GM19438 (cell line): ENCODE results near the gene PUS1.
"Not testable (repeated sequence)": the region's sequence is repeated elsewhere in the genome, so short reads cannot be mapped to it uniquely, and the experiment has no call there.

Source experiments
- ATAC-seq: cut with Tn5 transposase; IDR thresholded peaks from one replicate; pipeline ENCODE4 v1.9.1; 2021; ENCODE audit warnings: low read depth; ENCODE audit not compliant: unreplicated experiment

PUS1 gene

DNA sequence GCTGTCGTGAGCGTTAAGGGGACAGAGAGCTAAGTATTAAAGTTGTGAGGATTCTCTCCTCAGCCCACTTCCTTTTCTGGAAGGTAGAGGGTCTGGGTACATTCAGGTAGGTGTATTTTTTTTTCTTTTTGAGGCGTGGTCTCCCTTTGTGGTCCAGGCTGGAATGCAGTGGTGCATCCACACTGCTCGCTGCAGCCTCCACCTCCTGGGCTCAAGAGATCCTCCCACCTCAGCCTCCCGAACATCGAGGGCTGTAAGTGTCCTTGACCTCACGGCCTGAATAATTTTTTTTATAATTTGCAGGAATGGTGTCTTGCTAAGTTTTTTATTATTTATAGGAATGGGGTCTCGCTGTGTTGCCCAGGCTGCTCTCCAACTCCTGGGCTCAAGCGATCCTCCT is 1.4 kb downstream of the PUS1 start:
- ATAC-seq, result no peak

DNA sequence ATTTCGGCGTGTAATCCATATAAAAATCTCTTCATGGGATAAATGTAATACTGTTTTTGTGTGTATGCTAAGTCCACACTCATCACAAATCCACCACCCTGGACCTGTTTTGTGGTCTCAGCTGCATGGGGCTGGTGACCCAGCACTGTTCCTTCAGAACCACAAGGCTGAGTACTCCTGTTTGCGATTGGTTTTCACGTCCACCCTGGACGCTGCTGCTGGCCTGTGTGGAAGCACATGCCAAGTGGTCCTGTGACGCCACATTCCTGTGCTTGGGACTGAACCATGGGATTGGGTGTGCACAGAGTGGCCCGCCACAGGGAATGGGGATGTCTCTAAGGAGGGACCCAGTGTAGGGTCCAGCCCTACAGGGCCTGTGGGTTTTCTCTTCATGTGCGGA is 4.3 kb downstream of the PUS1 start:
- no peak for ATAC-seq

DNA sequence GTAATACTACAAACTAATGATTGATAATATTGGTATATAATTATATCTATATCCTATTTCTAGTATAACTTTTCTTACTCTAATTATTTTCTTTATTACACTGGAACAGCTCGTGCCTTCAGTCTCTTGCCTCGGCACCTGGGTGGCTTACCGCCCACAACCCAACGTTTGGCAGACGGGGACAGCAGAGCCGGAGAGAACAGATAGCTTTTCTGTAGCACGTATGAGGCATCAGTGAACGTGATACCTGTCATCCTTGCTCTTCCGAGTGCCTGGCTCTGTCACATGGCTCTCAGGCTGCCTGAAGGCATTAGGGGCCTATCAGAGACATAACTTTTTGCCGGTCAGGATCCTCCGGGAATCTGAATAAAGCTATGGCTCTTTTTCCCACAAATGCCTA is 5.5 kb downstream of the PUS1 start:
- ATAC-seq, result no peak

DNA sequence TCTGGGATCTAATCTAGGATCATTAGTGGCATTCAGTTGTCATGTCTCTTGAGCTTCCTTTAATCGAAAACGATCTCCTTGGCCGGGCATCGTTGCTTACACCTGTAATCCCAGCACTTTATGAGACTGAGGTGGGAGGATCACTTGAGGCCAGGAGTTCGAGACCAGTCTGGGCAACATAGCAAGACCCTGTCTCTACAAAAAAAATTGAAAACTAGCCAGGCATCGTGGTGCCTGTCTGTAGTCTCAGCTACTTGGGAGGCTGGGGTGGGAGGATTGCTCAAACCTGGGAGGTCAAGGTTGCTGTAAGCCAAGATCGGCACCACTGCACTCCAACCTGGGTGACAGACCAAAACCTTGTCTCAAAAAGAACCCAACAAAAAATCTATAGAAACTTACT is 9.0 kb downstream of the PUS1 start:
- ATAC-seq, result no peak

DNA sequence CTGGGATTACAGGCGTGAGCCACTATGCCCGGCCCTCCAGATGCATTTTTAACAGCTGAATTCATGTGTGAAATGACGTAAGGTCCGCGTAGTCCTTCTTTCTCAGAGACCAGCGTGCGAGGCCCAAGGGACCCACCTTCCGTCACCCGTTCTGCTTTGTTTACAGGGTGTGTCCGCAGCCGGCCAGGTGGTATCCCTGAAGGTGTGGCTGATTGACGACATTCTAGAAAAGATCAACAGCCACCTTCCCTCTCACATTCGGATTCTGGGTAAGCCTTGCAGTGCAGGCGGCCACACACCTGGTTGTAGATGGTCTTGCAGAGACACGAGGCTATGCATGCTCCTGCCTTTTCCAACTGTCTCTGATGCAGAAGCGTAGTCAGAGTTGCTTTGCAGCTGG is 9.9 kb downstream of the PUS1 start:
- ATAC-seq, result no peak

DNA sequence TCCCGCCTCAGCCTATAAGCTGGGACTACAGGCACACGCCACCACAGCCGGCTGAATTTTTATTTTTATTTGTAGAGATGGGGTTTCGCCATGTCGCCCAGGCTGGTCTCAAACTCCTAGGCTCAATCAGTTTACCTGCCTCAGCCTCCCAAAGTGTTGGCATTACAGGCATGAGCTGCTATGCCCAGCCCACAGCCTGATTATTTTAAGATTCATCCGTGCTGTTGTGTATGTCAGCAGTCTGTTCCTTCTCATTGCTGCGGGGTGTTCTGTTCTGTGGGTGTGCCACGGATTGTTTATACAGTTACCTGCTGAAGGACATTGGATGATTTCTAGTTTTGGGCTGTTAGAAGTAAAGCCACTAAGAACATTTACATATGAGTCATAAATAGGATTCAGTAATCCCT is 11.1 kb downstream of the PUS1 start:
- no peak for ATAC-seq

DNA sequence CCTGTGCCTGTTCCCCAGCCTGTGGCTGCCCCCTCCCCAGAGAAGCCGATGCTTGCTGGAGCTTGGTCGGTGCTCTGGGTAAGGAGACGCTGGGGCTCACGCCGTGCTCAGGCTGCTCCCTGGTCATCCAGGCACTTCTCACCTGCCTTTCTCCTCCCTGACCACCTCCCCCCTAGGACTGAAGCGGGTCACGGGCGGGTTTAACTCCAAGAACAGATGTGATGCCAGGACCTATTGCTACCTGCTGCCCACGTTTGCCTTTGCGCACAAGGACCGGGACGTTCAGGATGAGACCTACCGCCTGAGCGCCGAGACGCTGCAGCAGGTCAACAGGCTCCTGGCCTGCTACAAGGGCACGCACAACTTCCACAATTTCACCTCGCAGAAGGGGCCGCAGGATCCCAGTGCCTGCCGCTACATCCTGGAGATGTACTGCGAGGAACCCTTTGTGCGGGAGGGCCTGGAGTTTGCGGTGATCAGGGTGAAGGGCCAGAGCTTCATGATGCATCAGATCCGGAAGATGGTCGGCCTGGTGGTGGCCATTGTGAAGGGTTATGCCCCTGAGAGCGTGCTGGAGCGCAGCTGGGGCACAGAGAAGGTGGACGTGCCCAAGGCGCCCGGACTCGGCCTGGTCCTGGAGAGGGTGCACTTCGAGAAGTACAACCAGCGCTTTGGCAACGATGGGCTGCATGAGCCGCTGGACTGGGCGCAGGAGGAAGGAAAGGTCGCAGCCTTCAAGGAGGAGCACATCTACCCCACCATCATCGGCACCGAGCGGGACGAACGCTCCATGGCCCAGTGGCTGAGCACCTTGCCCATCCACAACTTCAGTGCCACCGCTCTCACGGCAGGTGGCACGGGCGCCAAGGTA is 12.3 kb downstream of the PUS1 start:
- ATAC-seq, result no peak

DNA sequence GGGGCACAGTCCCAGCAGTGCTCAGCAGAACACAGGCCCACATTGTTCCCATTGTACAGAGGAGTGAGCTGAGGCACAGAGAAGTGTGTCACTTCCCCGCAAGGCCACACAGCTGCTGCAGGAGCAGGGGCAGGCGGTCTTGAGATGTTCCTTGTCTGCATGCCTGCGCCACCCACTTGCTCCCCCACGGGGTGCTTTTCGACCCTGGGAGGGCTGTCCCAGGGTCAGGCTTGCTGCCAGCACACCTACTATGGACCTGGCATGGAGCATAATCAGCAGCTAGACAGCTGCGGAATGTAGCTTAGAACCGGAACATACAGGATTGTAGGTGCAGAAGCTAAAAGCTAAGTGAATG is 12.9 kb downstream of the PUS1 start:
- ATAC-seq, result no peak

DNA sequence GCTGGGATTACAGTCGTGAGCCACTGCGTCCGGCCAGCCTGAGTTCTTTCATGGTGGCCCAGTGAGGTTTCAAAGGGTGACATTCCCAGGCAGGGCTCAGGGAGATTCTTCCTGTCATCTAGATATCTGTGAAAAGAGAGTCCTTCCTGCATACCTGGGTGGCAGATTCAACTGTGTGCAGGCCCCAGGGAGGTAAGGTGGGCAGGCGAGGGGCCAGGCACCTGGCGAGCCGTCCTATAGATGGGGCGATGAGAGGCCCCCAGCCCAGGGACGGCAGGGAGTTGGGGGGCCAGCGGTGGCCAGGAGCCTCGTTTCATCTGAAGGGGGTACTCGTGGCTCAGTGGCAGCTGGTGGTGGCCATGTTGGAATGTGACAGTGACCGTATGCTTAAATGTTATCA is 13.6 kb downstream of the PUS1 start:
- no peak for ATAC-seq

DNA sequence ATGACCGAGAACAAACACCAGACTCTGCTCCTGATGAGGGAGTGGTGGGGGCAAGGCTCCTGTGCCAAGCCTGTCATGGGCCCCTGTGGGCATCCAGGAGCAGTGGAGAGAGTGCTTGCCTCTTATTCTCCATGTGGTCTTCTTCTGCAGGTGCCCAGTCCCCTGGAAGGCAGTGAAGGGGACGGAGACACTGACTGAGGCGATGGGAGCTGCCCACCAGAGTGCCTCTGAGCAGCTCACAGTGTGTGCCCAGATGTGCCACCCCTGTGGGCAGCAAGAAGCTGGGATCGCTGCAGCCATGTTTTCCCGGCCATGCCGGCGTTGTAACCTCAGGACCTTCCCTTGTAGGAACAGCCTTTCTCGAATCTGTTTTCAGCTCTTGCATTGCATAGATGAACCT is 14.3 kb downstream of the PUS1 start:
- ATAC-seq, result no peak

DNA sequence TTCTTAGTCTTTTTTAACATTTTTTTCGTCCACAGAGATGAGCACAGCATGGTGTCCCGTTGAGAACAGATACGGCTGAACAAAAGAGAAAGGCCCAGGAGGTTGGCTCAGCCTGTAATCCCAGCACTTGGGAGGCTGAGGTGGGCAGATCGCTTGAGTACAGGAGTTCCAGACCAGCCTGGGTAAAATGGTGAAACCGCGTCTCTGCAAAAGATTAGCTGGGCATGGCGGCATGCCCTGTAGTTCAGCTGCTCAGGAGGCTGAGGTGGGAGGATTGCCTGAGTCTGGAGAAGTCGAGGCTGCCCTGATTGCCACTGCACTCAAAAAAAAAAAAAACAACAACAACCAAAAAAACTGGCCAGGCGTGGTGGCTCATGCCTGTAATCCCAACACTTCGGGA is 14.8 kb downstream of the PUS1 start:
- ATAC-seq, result no peak

DNA sequence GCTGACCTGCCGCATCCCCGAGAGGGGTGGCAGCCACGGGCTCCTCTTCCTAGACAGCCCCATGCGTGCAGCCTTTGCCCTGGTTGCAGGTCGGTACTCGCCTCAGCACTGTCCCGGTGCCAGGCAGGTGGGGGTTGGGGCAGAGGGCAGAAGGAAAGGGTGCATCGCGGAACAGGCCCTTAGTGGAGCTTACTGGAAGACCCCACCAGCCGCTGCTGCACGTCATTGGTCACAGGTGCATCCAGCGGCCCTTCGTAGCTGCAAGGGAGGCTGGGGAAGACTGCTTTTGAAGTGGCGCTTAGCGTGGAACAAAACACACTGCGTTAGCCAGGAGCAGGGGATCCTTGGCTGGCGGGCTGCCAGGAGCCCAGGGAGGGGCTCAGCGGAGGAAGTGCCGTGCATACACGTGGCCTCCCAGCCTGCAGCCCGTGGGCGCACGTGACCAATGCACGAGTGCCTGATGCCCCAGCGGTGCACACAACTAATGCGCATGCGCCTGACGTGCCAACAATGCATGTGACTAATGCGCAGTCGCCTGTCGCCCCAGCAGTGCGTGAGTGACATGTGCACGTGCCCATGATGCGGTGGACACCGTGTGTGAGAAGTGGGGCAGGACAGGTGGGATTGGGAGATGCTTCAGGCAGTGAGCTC is 15.7 kb downstream of the PUS1 start:
- no peak for ATAC-seq

DNA sequence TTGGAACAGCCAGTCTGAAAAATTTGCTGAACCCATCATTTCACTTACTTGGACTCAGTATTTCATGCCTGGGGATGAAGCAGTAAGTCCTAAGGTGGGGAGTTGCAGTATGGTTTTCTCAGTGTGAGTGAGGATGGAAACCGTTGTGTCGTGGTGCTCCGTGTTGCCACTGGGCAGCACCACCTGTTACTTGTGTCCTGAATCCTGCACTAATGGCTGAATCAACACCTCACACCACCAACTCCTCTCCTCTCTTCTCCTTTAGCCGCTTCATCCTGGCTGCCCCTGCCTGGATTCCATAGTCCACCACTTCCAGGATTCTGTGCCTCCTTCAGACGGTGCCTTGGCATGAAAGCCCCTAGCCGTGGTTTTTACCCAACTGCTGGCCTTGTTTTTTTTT is 17.7 kb downstream of the PUS1 start:
- no peak for ATAC-seq

DNA sequence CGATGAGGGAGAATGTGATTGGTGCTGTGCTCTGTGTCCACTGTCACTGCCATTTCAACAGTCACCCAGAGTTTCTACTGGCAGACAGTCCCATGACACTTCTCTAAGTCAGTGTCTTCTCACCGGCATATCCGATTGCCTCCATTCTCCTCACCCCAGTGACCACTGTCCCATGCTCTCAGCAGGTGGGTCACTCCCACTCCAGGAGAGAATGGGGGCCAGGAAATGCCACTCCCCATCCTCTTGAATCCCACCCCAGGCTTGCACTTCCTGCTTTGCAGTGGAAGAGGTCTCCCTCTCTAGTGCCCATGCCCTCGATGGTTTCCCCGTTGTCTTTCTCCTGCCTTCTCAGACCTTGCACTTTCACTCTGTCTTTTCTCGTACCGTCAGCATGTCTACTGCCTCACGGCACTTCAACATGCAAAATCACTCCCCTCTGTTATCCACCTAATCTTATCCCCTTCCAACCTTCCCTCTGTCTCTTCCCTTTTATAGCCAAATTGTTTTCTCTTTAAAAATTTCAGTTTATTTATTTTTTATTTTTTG is 18.5 kb downstream of the PUS1 start:
- no peak for ATAC-seq

DNA sequence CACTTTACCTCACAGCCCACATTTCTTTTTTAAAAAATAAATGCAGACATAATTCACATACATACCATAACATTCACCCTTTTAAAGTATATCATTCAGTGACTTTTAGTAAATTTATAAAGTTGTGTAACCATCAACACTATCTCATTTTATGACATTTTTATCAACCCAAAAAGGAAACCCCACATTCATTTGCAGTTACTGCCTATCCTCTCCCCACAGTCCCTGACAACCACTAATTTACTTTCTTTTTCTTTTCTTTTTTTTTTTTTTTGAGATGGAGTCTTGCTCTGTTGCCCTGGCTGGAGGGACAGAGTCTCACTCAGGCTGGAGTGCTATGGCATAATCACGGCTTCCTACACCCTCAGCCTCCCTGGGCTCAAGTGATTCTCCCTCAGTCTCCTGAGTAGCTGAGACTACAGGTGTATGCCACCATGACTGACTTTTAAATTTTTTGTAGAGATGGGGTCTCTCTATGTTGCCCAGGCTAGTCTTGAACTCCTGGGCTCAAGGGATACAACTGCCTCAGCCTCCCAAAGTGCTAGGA is 19.2 kb downstream of the PUS1 start:
- no peak for ATAC-seq

DNA sequence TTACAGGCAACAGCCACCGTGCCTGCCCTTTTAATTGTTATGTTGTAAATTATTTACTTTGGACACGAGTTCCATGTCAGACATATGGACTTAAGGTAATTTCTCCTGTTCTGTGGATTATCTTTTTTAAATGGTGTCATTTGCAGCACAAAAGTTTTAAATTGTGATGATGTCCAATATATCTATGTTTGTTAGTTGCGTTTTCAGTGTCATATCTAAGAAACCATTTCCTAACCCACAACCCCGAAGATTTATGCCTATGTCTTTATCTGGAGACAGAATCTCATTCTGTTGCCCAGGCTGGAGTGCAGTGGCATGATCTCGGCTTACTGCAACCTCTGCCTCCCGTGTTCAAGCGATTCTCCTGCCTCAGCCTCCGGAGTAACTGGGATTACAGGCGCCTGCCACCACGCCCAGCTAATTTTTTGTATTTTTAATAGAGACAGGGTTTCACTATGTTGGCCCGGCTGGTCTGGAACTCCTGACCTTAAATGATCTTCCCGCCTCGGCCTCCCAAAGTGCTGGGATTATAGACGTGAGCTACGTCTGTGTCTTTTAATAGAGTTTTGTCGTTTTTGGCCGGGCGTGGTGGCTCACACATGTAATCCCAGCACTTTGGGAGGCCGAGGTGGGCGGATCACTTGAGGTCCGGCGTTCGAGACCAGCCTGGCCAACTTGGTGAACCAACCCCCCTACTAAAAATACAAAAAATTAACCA is 19.8 kb downstream of the PUS1 start:
- ATAC-seq, result not testable (repeated sequence)

DNA sequence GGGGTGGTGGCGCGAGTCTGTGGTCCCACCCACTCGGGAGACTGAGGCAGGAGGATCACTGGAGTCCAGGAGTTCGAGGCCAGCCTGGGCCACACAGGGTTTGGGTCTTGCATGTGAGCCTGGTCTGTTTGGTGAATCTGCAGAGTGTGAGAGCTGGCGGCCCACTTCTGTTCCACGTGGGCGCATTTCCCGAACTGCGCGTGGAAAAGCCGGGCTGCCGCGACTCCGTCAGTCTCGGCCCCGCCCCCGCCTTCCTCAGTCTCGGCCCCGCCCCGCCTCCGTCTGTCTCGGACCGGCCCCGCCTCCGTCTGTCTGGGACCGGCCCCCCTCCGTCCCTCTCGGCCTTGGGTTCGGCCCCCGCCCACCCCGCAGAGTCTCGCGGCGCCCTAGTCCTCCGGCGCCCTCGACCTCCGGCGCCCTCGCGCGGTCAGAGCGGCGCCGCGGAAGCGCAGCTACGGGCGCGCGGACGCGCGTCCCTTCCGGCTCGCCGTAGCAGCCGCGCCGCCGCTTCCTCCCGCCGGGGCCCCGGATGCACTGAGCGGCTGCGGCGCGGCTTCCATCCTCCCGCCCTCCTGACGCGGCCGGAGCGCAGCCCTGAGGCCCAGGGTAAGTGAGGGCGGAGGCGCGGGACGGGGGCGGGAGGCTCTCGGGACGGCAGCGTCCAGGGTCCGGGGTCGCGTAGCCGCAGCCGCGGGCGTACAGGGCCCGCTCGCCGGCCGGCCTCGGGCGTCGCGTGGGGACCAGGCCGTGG is 20.5 kb downstream of the PUS1 start, which contains the start of gene EP400:
Gene EP400, plus strand, starts transcription at position 512 of the 751 bp plus-strand sequence. CDS start 10,678 bp downstream, outside the sequence.
- peak; percentile 76 for ATAC-seq

DNA sequence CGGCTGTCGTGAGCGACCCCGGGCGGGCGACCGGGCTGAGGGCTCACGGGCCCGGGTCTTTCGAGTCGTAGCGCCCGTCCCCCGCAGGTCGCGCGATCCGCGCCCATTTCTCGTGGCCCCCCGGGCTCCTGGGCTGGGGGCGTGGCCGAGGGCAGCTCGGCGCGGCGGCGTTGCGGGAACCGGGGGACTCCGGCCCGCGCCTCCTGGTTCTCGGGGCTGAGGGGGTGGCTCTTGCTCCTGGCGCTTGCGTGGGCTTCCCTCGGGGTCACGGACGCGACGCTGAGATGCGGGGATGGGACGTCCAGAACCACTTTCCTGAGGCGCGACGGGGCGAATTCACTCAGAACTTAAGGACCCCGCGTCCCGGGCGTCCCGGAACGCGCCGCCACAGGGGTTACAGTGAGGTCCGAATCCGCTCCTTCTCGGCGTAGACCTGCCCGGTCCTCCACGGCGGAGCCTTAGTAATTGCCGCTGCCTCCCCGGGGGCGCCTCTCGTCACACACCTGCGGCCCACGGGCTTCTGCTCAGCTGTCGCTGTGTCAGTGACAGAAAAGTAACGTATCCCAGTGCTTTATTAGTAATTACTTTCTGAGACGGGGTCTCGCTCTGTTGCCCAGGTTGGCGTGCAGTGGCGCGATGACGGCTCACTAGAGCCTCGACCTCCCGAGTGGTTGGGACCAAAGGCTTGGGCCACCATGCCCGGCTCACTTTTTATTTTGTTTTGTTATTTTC is 21.3 kb downstream of the PUS1 start:
- peak; percentile 30 for ATAC-seq

DNA sequence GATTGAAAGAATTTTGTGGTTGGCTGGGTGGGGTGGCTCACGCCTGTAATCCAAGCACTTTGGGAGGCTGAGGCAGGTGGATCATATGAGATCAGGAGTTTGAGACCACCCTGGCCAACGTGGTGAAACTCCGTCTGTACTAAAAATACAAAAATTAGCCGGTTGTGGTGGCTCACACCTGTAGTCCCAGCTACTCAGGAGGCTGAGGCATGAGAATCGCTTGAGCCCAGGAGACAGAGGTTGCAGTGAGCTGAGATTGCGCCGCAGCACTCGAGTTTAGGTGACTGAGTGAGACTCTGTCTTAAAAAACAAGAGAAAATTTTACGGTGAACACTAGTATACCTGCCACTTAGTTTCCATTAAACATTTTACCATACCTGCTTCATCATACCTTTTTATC is 24.7 kb downstream of the PUS1 start:
- not testable (repeated sequence) for ATAC-seq

DNA sequence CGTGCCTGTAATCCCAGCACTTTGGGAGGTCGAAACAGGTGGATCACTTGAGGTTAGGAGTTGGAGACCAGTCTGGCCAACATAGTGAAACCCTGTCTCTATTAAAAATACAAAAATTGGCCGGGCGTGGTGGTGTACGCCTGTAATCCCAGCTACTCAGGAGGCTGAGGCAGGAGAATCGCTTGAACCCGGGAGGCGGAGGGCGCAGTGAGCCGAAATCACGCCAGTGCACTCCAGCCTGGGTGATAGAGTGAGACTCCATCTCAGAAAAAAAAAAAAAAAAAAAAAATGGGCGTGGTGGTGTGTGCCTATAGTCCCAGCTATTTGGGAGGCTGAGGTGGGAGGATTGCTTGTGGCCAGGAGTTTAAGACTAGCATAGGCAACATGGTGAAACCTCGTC is 25.4 kb downstream of the PUS1 start:
- ATAC-seq, result not testable (repeated sequence)
